GM10266 (cell line): ENCODE measurements around the gene TAB3.

Experiments
- DNase-seq: peaks from one replicate; pipeline ENCODE4 v3.0.0; 2012; ENCODE audit errors: extremely low spot score
- CTCF ChIP-seq: IDR thresholded peaks from 2 replicates; pipeline ENCODE4 v1.5.1; 2012; ENCODE audit warnings: mild to moderate bottlenecking, low read depth; ENCODE audit not compliant: control insufficient read depth, insufficient read depth; ENCODE audit errors: missing control alignments

TAB3 gene

GRCh38 chrX:30876367-30876766 lies 12.7 kb downstream of the TAB3 start:
- DNase-seq, result no peak
- TF ChIP-seq CTCF, result no peak

- DNase-seq, result no peak
- no peak for TF ChIP-seq CTCF
These were observed 13.1 kb downstream of the TAB3 start for GRCh38 chrX:30875957-30876356.

GRCh38 chrX:30874851-30875250 lies 14.2 kb downstream of the TAB3 start:
- TF ChIP-seq CTCF, result no peak
- no peak for DNase-seq

GRCh38 chrX:30870572-30870971 lies 18.5 kb downstream of the TAB3 start:
- no peak for DNase-seq
- no peak for TF ChIP-seq CTCF

GRCh38 chrX:30865612-30866011 lies 23.4 kb downstream of the TAB3 start:
- DNase-seq, result no peak
- no peak for TF ChIP-seq CTCF

GRCh38 chrX:30865015-30865414 lies 24.0 kb downstream of the TAB3 start:
- DNase-seq, result no peak

GRCh38 chrX:30864383-30864785 lies 24.7 kb downstream of the TAB3 start:
- no peak for DNase-seq
- TF ChIP-seq CTCF, result no peak

More at GRCh38 chrX:30865015-30865414, 24.0 kb downstream of the TAB3 start:
- peak; percentile 22 for TF ChIP-seq CTCF
